ENCODE data around the gene GPRIN2.

The GPRIN2 gene

DNA sequence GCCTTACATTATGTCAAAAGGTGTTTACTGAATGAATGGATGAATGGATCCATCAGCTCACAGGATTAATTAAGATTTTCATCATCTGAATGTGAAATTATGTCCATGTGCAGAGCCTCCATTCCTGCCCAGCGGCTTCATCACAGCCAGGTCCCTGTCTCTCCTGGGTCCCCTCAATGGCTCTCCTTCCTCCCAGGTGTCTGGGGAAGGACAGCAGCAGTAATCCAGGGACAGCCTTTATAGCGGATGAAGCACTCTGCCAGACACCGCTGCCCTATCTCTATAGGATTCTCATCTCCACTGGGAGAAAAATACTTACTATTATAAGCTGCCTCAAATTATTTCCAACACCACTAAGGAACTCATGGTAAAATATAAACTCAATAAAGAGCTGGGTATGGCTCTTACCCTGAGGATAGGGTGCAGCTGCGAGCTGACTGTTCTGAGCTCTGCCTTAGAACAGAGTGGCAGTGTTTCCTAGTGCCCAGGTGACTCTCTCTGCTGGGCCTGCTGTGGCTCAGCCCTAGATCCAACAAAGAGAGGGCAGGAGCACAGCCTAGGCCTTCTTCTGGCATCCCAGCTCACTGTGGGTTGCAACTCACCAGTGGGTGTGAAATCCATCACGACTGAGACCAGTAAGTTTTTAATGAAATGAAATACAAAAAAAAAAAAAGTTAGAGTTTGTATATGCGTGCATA is 38.3 kb downstream of the GPRIN2 start:
- DNase-seq (ENCODE audit: low read depth): no peak
- in situ Hi-C loops (cut with HindIII; ENCODE audit: low sequenced_read_pairs): no loop called here
- TF ChIP-seq CTCF (IDR thresholded peaks at IDR 0.05; ENCODE audit: low read depth, low read length, missing control alignments): no peak
- H3K4me3 ChIP-seq (ENCODE audit: low read depth, low read length): no peak overlapping the region

DNA sequence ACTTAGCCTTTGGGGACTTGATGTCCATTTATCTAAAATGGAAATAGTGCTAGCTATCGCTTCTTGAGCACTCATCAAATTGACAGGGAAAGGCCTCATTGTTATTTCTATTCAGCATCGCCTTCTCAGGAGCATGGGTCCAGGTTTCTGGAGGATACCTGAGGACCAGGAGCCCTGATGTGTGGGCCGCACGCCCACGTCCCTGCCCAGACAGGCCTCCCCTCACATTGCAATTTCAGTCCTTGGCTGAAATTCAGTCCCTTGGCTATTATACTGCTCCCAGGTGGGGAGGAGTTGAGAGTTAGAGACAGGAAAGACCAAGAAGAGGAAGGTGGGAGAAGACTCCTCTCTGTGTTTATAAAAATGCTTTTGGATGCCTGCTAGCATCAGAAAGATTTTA is 38.9 kb downstream of the GPRIN2 start:
- H3K4me3 ChIP-seq (ENCODE audit: low read depth, low read length): no peak overlapping the region
- in situ Hi-C loops (cut with HindIII; ENCODE audit: low sequenced_read_pairs): no loop called here
- TF ChIP-seq CTCF (IDR thresholded peaks at IDR 0.05; ENCODE audit: low read depth, low read length, missing control alignments): no peak
- DNase-seq (ENCODE audit: low read depth): no peak

DNA sequence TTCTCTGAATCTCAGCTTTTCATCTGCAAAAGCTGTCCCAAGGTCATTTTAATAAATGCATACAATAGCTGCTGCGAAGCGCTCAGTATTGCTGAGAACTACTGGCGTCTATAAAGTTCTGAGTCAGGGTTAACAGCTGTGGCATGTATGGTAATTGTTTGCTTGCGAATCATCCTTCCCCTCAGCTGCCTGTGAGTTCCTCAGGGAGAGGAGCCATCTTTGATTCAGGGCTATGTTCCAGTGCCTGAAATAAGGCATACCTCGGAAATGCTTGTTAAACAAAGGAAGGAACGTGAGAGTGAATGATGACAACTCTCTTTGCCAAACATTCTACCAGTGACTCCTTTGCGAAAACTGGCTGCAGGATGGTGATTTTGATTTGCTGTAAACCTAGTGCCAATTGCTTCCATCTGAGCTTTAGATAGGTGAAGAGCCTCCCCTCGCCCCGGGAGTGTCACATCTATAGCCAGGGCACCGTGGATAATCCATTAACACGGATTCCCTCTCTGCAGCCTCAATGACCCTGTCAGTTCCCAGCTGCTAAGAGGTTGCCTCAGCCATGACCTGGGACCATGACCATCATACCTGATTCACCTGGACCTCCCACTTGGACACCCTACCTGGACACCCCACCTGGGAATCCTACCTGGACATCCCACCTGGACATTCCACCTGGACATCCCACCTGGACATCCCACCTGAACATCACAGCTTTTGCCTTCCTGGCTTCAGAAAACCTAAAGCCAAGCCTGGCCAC is 39.6 kb downstream of the GPRIN2 start:
- in situ Hi-C loops (cut with HindIII; ENCODE audit: low sequenced_read_pairs): no loop called here
- no peak overlapping the region for H3K4me3 ChIP-seq (ENCODE audit: low read depth, low read length)
- no peak for TF ChIP-seq CTCF (IDR thresholded peaks at IDR 0.05; ENCODE audit: low read depth, low read length, missing control alignments)
- DNase-seq (ENCODE audit: low read depth): peak; percentile 48

GRCh38 chr10:46515793-46516192 is 40.7 kb downstream of the GPRIN2 start:
- in situ Hi-C loops (cut with HindIII; ENCODE audit: low sequenced_read_pairs): no loop called here
- H3K4me3 ChIP-seq (ENCODE audit: low read depth, low read length): no peak overlapping the region
- TF ChIP-seq CTCF (IDR thresholded peaks at IDR 0.05; ENCODE audit: low read depth, low read length, missing control alignments): no peak
- no peak for DNase-seq (ENCODE audit: low read depth)

DNA sequence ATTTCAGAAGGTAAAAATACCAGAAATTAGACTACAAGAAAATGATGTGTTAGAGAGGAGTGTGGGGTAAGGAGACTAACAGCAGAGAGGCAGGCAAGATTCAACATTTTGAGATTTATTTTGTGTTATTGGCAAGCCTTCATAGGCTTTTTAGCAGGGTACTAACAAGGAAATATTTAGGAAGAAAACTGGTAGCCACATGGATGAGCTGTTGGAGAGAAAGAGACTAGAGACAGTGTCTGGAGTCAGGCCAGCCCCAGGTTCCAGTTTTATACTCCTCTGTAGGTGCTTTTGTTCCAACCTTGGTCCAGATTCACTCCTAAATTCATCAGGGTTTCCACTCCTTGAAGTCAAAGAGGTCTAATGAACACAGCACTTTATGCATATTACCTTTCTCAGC is 41.1 kb downstream of the GPRIN2 start:
- in situ Hi-C loops (cut with HindIII; ENCODE audit: low sequenced_read_pairs): no loop called here
- no peak overlapping the region for H3K4me3 ChIP-seq (ENCODE audit: low read depth, low read length)
- no peak for TF ChIP-seq CTCF (IDR thresholded peaks at IDR 0.05; ENCODE audit: low read depth, low read length, missing control alignments)
- no peak for DNase-seq (ENCODE audit: low read depth)

GRCh38 chr10:46514899-46515298 is 41.6 kb downstream of the GPRIN2 start:
- no peak for DNase-seq (ENCODE audit: low read depth)
- in situ Hi-C loops (cut with HindIII; ENCODE audit: low sequenced_read_pairs): no loop called here
- TF ChIP-seq CTCF (IDR thresholded peaks at IDR 0.05; ENCODE audit: low read depth, low read length, missing control alignments): no peak

More at GRCh38 chr10:46514899-46515298, 41.6 kb downstream of the GPRIN2 start:
- H3K4me3 ChIP-seq (ENCODE audit: low read depth, low read length): no peak overlapping the region

Measured in astrocyte of the cerebellum (primary cell).